Measurements from ENCODE around the gene FAM168A. TPM values are rescaled to one million over a fixed set of nuclear protein-coding genes. Genes with fewer than 3 reads are reported as not detected.

The FAM168A gene
- total RNA-seq, 1 experiment from 2014 or later: 21.1 TPM

- Histone ChIP-seq H4K8ac (replicated peaks; ENCODE audit: insufficient read length, low read depth, low read length) (no peak overlapping the region), H3K27ac (ENCODE audit: insufficient read length, low read depth, low read length) (no peak overlapping the region), H3K4ac (ENCODE audit: low read depth, low read length) (no peak overlapping the region), H3K4me2 (ENCODE audit: insufficient read depth, insufficient read length, low read length) (no peak overlapping the region), H3K23ac (ENCODE audit: insufficient read length, low read depth, low read length) (no peak overlapping the region), H2BK5ac (ENCODE audit: insufficient read length, low read length) (no peak overlapping the region), H2BK12ac (ENCODE audit: insufficient read length, low read depth, low read length) (no peak overlapping the region), H3K9me3 (ENCODE audit: control insufficient read depth, low read depth, low read length) (no peaks in the 10 kb centered on the region), H2BK20ac (ENCODE audit: low read depth, low read length, poor library complexity, severe bottlenecking) (no peak overlapping the region), H2AFZ (ENCODE audit: low read length) (no peak overlapping the region), H3K9ac (ENCODE audit: extremely low read depth, insufficient read length, low read length) (no peak overlapping the region), H3K4me1 (ENCODE audit: insufficient read depth, low read length) (no peaks in the 10 kb centered on the region), H2BK120ac (ENCODE audit: low read depth, low read length, poor library complexity, severe bottlenecking) (no peak overlapping the region), H3K79me2 (ENCODE audit: insufficient read depth, low read length) (no peaks in the 10 kb centered on the region), H3T11ph (ENCODE audit: low read length) (no peak overlapping the region), H3K27me3 (ENCODE audit: insufficient read depth, low read length) (no peaks in the 10 kb centered on the region), H3K79me1 (ENCODE audit: insufficient read depth, low read depth, low read length, poor library complexity, severe bottlenecking) (no peaks in the 10 kb centered on the region), H2BK15ac (ENCODE audit: low read depth, low read length) (no peak overlapping the region), H3K23me2 (ENCODE audit: insufficient read length, low read depth, low read length, poor library complexity, severe bottlenecking) (no peaks in the 10 kb centered on the region), H3K56ac (ENCODE audit: insufficient read length, low read depth, low read length) (no peak overlapping the region), H2AK5ac (ENCODE audit: insufficient read length, low read length) (no peak overlapping the region), H3K18ac (ENCODE audit: insufficient read length, low read depth, low read length) (no peak overlapping the region), H4K5ac (ENCODE audit: insufficient read length, low read depth, low read length) (no peak overlapping the region), H4K20me1 (ENCODE audit: control insufficient read depth, insufficient read depth, insufficient read length) (no peaks in the 10 kb centered on the region), H4K91ac (ENCODE audit: insufficient read length, low read depth, low read length) (no peak overlapping the region), H3K14ac (ENCODE audit: insufficient read depth, low read length) (no peak overlapping the region)
- Mint-ChIP-seq H3K4me3 (no peak overlapping the region), H3K4me1 (peaks cover 9 to 16% of the 10 kb centered on the region in 2 experiments; a peak in 3 of 4 replicates), H3K36me3 (ENCODE audit: insufficient read depth in 1 of 3, low read depth in 3 of 3) (peaks cover 10 to 21% (median 19%) of the 10 kb centered on the region in 3 experiments; a peak in 6 of 7 replicates), H3K9me3 (no peaks in the 10 kb centered on the region), H3K27ac (no peak overlapping the region), H3K27me3 (ENCODE audit: low read depth) (no peaks in the 10 kb centered on the region)
- no peak for DNase-seq
- WGBS (ENCODE audit: extremely low coverage, insufficient read length, low lambda C conversion rate): no CpG with 5 or more reads among the region's 1 CpG
- TF ChIP-seq CTCF (conservative IDR thresholded peaks at IDR 0.05): no peak
Observed at GRCh38 chr11:73414977-73415651, 182.8 kb downstream of the FAM168A start.
